ENCODE data around the gene DPP6. TPM values are rescaled to one million over a fixed set of nuclear protein-coding genes. Genes with fewer than 3 reads are reported as not detected.

Gene DPP6
- total and polyA plus RNA-seq, 2 of the 8 experiments (the other 6 are each of a cell fraction or from before 2014, with no cell fraction given) = 4.7 to 6.8 TPM

- TF ChIP-seq CHD7 (IDR thresholded peaks at IDR 0.05; ENCODE audit: insufficient replicate concordance, low read length) (no peak), SIX5 (IDR thresholded peaks at IDR 0.05; ENCODE audit: low read depth, low read length) (no peak), BRCA1 (IDR thresholded peaks at IDR 0.05; ENCODE audit: low read depth, low read length) (no peak), CTBP2 (IDR thresholded peaks at IDR 0.05; ENCODE audit: borderline replicate concordance, insufficient read depth, insufficient read length, low read length) (no peak), POLR2AphosphoS5 (IDR thresholded peaks at IDR 0.05; ENCODE audit: low read depth, low read length) (no peak), ZNF274 (IDR thresholded peaks at IDR 0.05; ENCODE audit: borderline replicate concordance, extremely low read depth, low read length) (no peak), SAP30 (IDR thresholded peaks at IDR 0.05; ENCODE audit: insufficient read depth, insufficient replicate concordance, low read length) (no peak), EZH2 (IDR thresholded peaks at IDR 0.05; ENCODE audit: low read depth, low read length, severe bottlenecking) (no peak), HDAC6 (IDR thresholded peaks at IDR 0.05; ENCODE audit: low read depth, low read length) (no peak), CHD2 (IDR thresholded peaks at IDR 0.05; ENCODE audit: low read length) (no peak)
Measured at GRCh38 chr7:154342971-154343633, 290.9 kb downstream of the DPP6 start (continued).
